HG02623 (cell line): ENCODE measurements around the gene SLC29A3.

Experiments used
- ATAC-seq: cut with Tn5 transposase; IDR thresholded peaks from one replicate; pipeline ENCODE4 v1.9.1; 2021; ENCODE audit warnings: moderate library complexity; ENCODE audit not compliant: unreplicated experiment

Gene SLC29A3

GRCh38 chr10:71389768-71390460 is 70.9 kb downstream of the SLC29A3 start:
- no peak for ATAC-seq

- ATAC-seq, result no peak
These were observed 71.4 kb downstream of the SLC29A3 start for GRCh38 chr10:71390461-71390835.

- ATAC-seq, result no peak
These were observed 72.0 kb downstream of the SLC29A3 start for GRCh38 chr10:71390921-71391690.

- no peak for ATAC-seq
These were observed 72.6 kb downstream of the SLC29A3 start for GRCh38 chr10:71391701-71392100.

GRCh38 chr10:71392292-71392691 is 73.2 kb downstream of the SLC29A3 start:
- ATAC-seq, result no peak

GRCh38 chr10:71392791-71393781 is 74.0 kb downstream of the SLC29A3 start:
- no peak for ATAC-seq

- ATAC-seq, result no peak
These were observed 74.9 kb downstream of the SLC29A3 start for GRCh38 chr10:71393841-71394475.

- ATAC-seq, result no peak
These were observed 76.0 kb downstream of the SLC29A3 start for GRCh38 chr10:71394926-71395562.

- ATAC-seq, result no peak
These were observed 76.6 kb downstream of the SLC29A3 start for GRCh38 chr10:71395621-71396020.

- no peak for ATAC-seq
These were observed 77.1 kb downstream of the SLC29A3 start for GRCh38 chr10:71396084-71396710.

- ATAC-seq, result no peak
These were observed 77.7 kb downstream of the SLC29A3 start, which contains the start of gene CDH23 for GRCh38 chr10:71396711-71397295. Gene CDH23, plus strand, starts transcription at chr10:71396920. Its CDS starts 42,912 bp downstream, at chr10:71439832.

GRCh38 chr10:71397296-71398212 is 78.5 kb downstream of the SLC29A3 start:
- ATAC-seq, result no peak

- ATAC-seq, result no peak
These were observed 79.9 kb downstream of the SLC29A3 start for GRCh38 chr10:71398976-71399375.

GRCh38 chr10:71399946-71400345 is 80.9 kb downstream of the SLC29A3 start:
- ATAC-seq, result no peak

- ATAC-seq, result no peak
These were observed 82.0 kb downstream of the SLC29A3 start for GRCh38 chr10:71401056-71401455.

GRCh38 chr10:71402005-71402404 is 82.9 kb downstream of the SLC29A3 start:
- no peak for ATAC-seq

GRCh38 chr10:71404503-71405295 is 85.6 kb downstream of the SLC29A3 start:
- ATAC-seq, result no peak
